GM19240 (cell line): Measurements from ENCODE around the gene SATB1.

ENCODE experiments used
- DNase-seq: peaks from one replicate; pipeline ENCODE4 v3.0.0; 2011; ENCODE audit warnings: low spot score; ENCODE audit not compliant: insufficient read length

The SATB1 gene

DNA sequence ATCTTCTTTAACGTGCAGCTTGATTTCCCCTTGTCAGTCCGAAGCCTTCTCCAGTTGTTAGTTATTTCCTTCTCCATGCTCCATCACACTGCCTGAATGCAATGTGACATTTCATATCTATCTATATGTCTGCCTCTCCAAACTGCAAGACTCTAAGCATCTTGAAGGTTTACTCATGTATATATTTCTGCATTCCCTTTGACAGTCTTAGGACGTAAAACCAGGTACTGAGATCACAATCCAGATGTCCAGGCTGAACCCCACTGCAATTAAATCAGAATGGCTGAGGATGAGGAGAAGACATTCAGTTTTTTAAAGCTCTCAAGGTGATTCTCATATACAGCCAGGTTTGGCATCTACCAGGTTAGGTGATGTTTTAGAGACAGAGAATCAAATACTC is 6.1 kb upstream of the SATB1 start:
- no peak for DNase-seq

DNA sequence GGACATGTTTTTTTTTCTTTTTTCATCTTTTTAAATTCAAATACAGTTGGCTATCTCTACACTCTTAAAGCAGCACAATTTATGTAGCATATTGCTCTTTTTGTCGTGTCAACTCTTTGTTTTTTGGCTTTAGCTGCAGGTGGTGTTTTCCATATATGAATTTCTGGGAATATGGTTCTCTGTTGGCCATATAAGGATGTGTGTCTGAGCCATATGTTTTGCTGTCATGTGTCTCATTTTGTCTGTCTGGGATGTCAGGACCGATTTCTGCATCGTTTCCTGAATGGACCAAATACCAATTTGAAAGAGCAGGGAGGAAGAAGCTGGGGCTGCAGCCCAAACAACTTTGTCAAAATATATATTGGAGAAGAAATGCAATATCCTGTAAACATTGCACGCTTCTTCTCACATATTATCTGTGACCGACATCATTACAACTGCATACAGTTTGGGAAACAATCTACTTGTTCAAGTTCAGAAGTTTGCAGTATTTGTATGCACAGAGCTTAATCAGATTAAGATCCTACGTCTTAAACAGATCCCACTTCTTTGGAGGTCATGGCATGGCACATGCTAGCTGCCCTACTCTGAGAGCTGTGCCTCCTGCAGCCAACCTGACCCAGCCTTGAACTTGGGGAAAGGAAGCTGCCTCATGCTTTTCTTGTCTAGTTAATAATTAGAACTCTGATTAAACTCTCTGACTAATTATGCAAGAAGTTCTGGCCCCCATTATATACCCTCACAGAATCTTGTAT is 4.0 kb upstream of the SATB1 start:
- DNase-seq = no peak

DNA sequence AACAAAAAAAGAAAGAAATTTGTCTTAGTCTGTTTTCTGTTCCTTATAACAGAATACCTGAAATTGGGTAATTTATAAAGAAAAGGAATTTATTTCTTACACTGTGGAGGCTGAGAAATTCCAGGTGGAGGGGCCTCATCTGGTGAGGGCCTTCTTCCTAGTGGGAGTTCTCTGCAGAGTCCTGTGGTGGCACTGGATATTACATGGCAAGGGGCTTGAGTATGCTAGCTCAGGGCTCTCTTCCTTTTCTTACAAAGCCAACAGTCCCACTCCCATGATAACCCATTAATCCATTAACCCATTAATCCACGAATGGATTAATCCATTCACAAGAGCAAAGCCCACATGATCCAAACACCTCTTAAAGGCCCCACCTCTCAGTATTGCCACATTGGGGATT is 2.9 kb upstream of the SATB1 start:
- DNase-seq = no peak

DNA sequence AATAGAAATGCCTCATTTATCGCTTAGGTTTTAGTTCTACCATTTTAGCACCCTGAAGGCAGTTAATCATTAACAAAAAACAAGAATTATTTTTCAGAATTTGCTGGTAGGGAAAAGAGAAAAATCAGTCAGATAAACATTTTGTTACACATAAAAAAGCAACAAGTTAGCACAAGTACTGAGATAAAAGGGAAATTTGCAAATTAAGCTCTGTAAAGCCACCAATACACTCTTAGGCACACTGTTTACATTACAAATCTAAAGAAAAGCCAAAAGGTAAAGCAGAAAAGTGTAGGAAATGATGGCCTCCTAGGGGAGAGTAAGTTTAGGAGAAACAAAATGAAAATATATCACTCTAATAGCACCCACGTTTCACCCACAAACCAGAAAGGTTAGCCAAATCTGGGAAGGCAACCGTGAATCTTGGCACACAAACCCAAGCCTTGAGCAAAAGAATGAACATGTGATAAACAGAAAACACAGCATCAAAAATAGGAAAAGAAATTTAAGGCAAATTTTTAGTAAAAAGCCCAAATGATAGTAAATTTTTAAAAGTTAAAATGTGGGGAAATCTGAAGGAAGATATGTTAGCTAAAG is 1.6 kb upstream of the SATB1 start:
- no peak for DNase-seq

DNA sequence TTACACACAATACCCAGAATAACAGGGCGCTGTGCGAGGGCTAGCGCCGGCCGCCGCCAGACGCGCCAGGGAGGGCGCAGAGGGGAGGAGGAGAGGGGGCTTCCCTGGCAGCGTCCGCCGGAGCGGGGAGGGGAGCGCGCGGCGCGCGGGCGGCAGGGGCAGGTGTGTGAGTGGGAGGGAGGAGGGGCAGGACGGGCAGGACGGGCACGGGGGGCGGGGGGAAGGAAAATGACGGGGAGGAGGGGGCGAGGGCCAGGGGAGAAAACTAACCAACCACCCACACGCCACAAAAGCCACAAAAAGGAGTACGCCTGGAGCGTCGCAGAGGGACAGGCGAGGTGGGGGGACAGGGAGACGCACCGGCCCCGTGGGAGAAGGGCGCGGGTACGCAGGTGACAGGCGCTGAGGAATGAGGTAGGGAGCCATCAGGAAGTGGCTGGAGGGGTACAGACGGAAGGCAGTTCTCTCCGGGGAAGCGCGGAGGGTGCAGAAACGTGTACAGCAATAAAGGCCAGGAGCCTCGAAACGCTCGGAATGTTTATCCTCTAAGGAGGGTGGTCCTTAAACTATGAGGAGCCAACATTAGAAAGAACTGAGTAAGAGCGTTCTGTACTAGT is 610 bp upstream of the SATB1 start:
- no peak for DNase-seq

DNA sequence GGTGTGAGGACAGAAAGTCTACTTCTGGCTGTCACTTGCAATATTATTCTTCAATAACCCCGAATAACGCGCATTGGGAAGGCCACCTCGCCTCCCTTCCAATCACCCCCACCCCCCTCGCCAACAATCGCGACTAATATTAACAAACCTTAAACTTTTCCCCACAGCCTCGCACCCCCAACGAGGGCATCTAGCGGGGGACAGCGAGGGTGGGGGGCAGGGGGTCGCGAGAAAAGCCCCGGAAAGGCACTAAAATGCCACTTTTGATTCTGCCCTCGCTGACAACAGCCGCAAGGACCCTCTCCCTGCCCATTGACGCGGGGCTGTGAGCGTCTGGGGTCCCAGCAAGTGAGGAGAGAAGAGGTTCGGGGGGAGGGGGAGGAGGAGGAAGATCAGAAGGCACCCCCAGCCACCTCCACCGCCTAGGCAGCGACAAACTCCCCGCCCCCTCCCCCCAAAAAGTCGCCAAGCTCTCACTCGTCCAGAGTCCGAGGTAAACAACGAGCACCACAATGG is 868 bp downstream of the SATB1 start:
- no peak for DNase-seq

DNA sequence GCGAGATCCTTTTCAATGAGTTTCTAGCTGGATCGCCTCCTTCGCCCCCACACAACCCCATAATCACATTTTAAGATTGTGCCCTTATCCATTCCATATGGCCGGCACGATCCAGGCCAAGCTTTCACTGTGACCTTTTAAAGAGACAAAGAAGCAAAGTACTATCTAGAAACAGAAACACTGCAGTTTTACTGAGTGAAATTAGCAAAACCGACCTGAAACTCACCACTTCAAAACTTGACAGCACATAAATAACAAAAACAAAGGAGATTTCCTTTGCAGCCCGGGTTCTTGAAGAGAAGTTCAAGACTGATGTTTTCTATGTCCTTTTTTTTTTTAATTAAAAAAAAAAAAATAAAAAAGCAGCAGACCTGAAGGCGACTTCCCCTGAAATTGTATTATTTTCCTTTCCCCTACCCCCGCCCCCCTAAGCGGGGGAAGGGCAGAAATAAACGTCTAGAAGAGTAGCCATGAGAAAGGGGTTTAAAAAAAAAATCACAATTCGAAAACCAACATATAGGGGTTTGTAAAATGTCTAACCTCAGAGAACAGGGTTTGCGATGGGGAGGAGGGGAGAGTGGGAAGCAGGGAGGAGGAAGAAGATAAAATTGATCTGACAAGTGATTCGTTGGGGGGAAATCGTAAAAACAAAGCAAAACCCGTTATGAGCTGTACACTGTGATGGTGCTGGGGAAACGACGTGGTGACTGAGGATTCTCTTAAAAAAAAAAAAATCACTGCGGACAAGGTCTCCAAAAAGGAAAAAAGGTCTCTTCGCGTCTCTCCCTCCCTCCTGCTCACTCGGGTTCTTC is 1.5 kb downstream of the SATB1 start:
- no peak for DNase-seq

DNA sequence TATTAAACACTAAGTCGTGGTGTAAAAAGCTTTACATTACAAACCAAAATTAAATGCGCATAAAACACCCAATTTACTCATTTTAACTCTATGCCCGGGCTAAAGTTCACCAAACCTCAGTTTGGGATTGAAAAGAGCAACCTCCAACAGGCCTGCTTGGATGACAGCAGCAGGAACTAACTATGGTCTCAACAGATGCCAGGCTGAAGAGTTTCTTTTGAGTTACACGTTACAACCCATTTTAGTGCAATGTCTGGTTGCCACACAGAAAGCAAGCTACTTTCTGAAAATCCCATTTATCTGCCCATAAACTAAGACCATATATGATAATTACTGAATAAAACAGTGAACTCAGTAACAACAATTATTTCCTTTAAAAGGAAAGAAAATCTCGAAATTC is 2.2 kb downstream of the SATB1 start:
- DNase-seq = no peak

DNA sequence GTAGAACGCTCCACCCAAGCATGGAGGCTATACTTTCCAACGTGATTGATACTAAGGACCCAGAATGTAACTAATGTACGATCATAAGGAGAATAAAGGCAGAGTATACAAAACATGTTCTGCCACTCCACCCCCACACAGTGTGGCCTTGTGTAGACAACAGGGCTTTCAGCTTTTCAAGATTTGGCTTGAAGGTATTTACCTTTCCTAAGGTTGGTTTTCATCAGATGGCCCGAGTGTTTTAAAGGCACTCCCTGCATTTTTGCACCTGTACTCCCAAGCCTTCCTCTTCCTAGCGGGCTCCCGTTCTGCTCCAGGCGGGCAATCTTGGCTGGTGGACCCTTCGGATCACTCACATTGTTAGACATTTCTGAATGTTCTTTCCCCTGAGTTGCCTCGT is 4.6 kb downstream of the SATB1 start:
- no peak for DNase-seq

DNA sequence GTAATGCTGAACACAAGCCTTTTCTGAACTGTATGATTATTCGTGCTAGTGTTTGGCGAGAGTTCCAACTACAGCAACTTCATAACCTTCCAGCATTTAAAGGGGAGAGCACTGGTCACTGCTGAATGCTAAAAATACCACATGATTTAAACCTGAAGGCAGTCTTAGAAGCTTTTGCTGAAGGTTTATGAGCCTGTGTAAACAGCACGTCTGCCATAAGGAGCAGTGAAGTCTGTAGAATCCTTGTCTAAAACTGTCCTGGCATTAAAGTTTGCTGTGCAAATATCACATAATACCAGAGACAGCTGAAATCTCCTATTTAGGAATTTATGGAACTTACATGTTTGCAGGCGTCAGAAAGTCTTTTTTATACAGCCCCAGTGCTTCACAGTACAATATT is 5.9 kb downstream of the SATB1 start:
- no peak for DNase-seq

DNA sequence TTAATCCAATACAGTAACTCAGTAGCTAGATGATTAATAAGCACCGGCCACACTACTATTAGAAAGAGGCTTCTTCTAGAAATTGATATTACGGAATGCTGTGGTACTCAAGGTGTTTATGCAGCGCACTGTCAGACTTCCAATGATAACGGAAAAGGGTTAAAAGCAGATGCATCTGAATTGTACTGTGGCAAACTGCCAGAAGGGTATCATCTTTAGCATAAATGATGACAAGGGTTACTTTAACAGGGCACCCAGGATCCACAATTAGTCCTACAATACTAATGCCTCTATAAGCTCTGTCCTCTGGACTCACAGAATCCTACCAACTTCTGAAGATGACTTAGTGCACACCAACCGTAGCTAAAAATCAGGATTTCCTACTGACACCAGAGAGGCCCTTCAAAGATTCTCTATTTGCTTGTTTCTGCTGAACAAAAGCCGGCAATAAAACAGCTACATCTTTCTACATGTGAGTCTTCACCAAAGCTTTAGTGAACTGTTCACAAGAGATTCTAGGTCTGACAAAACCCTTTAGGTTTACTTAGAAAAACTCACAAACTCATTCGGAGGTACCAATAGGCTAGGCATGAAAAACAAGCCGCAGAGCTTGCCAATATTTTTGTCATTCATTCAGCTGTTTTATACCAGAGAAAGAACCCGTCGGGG is 7.1 kb downstream of the SATB1 start:
- no peak for DNase-seq

DNA sequence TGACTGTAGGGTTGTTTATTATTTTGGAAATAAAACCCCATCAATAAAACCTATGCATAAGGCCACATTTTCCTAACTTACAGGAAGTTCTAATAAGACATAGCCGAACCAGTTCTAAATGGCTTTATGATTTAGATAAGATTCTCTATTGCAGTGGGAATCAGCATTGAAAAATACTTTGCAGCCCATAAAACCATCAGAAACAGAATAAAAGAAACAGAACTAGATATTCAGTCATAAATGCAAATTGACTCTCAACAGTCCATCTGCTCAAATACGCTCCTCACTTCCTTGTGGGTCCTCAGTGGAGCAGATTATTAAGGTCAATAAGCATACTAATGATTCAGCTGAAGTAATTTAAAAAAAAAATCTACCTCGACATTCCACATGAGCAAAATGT is 8.8 kb downstream of the SATB1 start:
- DNase-seq = no peak

DNA sequence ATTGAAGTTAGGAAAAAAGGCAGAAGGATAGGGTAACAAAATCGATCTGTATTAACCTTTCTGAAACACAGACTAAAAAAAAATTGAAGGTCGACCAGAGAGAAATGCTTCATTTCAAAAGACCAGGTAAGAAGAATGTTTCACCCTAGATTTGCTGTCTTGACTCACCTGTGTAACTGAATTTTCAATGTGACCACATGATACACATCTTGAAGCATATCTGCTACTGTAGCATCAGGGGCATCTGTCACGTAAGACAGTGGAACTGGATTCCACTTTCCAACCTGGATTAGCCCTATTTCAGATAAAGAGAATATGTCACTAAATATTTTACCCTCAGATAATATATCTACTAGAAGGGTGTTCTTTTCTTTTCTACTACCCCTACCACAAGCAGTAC is 9.3 kb downstream of the SATB1 start:
- DNase-seq = no peak

DNA sequence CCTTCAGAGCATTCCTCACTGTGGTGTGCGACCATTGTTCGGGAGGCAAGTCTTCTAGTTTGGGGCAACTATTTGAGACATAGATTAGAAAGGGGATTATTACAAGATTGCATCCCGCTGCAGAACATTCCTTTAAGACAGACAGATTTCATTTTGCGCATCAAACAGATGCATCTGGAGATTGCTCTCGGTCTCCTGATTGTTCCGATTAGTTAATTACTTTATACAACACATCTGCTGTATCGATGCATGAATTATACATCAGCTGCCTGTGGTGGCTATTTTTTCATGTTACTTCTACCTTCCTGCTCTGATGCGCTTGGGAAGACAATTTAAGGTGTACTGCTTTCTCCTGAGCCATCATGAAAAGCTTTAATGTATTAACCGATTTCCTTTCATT is 10.0 kb downstream of the SATB1 start:
- no peak for DNase-seq

DNA sequence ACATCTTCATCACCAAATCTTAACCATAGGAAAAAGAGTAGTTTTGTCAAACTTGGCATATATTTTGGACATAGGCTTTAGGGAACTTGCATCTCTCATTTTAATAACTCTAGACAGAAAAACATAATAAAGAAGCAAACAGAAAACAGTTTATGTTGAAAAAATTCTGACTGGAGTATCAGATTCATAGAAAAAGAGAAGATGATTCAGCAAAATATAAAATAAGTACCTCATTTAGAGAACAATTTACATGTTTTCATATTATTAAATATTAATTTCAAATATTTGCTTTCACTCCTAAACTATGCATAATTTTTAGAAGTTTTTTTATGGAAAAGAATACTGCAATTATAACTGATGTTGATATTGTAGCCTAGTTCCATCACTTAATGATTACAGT is 12.5 kb downstream of the SATB1 start:
- DNase-seq = no peak

DNA sequence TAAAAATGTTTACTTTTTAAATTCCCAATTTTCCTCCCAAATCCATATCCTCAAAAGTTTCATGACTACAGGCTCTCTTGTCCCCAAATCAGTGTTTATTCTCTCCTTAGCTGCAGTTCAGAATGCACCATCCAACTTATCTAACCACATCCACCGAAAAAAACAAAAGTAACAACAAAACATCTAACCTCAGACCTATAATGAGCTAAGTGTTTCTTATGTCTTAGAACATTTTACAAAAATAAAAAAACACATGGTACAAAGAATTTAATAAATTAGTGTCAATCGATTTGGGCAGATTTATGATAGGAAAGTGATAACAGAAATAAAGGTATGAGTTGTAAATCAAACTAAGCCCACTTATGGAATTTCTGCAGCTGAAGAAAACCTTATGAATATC is 13.6 kb downstream of the SATB1 start:
- no peak for DNase-seq

DNA sequence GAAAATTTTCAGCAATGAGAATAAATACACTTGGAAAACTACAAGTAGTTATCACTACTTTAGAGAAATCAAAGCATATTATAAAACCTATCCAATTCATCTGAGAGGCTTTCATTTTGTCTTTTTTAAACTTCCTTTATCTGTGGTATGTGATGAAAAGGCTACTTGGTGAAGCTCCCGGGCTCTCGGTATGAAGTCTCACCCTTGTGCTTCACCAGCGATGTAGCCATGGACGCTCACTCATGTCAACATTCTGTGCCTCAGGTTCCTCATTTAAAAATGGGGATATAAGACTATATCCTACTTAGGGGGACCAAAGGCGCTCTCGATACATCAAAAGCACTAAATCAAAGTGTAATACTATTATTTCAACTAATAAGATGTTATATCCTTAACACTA is 14.9 kb downstream of the SATB1 start:
- DNase-seq = no peak

DNA sequence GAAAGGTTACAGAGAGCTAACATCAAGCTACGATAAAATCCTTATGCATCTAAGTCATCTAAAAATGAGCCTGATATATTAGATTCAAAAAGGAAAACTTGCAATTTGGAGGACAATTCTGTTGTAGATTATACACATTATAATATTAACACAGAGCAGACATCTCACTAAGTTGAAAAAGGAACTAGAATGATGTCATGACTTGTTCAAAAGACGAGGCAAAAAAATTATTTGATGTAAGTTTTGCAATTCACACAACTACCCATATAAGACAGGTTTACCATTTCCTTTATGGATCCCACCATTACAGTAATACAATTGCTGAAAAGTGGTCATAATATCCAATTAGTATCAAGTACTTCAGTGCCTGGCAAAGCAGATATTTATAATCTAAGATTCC is 15.9 kb downstream of the SATB1 start:
- no peak for DNase-seq

DNA sequence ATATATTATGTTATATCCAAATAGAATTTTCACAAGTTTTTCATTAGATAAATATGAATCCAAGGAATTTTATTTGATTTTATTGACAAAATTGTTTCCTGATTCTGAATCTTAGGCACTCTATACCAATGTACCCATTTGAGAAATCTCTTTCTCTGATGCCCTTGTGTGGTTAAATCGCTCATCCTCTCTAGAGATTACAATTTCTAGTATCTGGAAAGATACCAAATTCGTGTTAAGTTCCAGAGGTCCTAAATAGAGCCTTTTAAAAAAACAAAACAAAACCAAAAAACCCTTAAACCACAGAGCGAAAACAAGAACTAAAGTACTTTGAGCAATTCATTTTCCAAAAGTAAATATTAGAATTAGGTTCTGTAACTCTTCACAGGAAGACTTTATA is 20.0 kb downstream of the SATB1 start:
- DNase-seq = no peak

DNA sequence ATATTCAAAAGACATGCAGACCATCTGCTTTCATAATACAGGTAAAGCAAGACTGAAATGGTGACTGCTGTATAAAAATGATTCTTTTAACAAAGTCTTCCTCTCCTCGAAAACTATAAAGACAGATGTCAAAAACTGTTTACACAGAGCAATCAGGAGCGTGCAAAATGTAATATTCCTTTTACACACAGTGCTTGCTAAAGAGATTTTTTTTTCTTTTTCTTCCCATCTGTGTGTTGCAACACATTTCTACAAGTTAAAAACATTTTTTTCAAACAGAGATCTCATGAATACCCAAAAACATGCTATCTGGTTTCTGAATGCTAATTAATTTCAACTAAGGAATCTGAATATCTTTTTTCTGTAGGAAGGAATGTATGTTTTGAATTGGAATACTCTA is 22.1 kb downstream of the SATB1 start:
- DNase-seq = no peak

DNA sequence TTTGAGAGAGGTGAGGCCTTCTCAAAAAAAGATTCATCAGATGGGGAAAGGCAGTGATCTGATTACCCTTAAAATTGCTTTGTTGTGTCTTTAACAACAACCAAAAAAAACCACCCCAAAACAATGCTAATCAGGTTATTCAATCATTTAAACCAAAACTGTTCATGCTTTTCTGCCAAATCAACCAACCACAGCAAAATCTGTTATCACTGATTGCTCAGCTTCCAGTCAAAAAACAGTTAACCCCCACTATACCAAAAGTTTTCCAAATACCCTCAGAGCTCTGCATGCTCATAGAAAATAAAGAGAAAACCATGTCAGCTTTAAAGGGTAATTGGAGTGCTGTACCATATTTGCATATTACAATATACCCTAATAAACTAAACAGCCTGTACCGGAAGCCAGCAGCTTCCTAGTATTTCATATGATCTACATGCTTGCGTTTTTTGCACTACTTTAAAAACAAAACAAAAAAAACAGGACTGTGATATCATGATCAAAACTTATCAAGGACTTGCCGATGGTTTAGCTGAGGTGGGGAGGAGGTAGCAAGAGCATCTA is 22.8 kb downstream of the SATB1 start:
- DNase-seq = no peak
